Measurements from ENCODE around the gene PSMB8.

The PSMB8 gene

GRCh38 chr6:32799168-32799567 is 44.7 kb downstream of the PSMB8 start:
- no peak for DNase-seq (ENCODE audit: low read depth)

- peak; percentile 68 for DNase-seq (ENCODE audit: low read depth)
Measured at GRCh38 chr6:32796848-32797776, 46.7 kb downstream of the PSMB8 start.

DNA sequence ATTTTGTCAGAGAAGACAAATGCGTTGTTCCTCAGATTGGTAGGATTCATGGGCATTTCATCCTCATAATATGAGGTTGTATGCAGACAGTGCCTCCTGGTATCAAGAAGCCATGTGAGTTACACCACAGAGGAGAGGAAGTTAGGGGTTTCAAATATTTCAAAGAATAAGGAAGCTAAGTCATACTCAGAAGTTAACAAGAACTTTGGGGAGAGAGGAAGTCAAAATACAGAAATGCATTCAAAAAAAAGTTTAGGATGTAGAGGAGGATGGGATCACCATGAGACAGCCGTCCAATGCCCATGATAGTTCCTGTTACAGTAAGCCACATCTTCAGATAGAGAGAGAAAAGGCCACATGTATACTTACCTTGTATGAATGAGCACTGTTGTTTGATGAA is 49.3 kb downstream of the PSMB8 start:
- DNase-seq (ENCODE audit: low read depth), result no peak

DNA sequence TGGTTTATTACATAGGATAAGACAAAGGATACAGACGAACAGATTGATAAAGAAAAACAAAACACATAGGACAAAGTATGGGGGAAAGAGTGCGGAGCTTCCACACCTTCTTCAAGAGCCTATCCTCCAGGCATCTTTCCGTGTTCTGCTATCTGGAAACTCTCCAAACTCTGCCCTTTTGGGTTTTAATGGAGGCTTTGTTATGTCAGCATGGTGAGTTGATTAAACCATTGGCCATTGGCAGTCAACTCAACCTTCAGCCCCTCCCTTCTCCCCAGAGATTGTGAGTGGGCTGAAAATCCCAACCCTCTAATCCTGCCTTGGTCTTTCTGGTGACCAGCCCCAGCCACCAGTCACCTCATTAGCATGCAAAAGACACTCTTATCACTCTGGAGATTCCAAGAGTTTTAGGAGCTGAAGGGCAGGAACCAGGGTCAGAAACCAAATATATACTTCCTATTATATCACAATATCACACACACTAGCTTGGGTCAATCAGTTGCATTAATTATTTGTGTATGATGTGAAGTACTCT is 50.9 kb downstream of the PSMB8 start:
- no peak for DNase-seq (ENCODE audit: low read depth)
